NT2/D1 (cell line): ENCODE data around the gene GPN2.

Experiments used
- SUZ12 ChIP-seq: IDR thresholded peaks from 2 replicates; pipeline ENCODE4 v1.6.1; 2011; ENCODE audit not compliant: insufficient read length, insufficient read depth; ENCODE audit errors: extremely low read depth
- YY1 ChIP-seq: IDR thresholded peaks from 2 replicates; pipeline ENCODE4 v1.6.1; 2011; ENCODE audit not compliant: insufficient read length, insufficient read depth
- ZNF274 ChIP-seq: IDR thresholded peaks from 2 replicates; pipeline ENCODE4 v1.6.1; 2011; ENCODE audit warnings: mild to moderate bottlenecking, low read depth, low read length

DNA sequence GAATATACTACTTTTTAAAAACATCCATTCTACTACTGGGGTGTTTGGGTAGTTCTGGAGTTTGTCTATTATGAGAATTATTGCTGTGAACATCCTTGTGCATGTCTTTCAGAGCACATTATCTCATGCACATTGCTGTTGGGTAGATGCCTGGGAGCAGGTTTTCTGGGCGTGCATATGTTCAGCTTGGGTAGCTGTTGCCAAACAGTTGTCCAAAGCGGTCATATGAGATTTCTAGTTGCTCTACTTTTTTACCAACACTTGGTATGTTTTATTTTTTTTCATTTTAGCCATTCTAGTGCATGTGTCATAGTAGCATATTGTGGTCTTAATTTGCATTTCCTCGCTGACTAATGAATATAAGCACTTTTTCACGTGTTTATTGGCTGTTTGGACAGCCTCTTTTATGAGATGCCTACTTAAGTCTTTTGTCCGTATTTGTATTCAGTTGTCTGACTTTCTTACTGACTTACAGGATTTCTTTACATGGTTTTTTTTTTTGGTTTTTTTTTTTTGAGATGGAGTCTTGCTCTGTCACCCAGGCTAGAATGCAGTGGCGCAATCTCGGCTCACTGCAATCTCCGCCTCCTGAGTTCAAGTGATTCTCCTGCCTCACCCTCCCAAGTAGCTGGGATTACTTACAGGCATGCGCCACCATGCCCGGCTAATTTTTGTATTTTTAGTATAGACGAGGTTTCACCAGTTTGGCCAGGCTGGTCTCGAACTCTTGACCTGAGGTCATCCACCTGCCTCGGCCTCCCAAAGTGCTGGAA lies 45.5 kb downstream of the GPN2 start:
- TF ChIP-seq YY1, result no peak
- no peak for TF ChIP-seq SUZ12
- no peak for TF ChIP-seq ZNF274
